K562 (cell line): Measurements from ENCODE around the gene STX11.

Experiments
- ATF3 ChIP-seq, 2 experiments: fragments of 450-650 bp in 1 of 2; sonication (generic) in 1 of 2; formaldehyde crosslinking in 1 of 2; IDR thresholded peaks in 1 of 2; conservative IDR thresholded peaks in 1 of 2; 2 replicates each; pipeline versions ENCODE4 v1.6.1 to v1.8.1; 2016 to 2023; ENCODE audit warnings: mild to moderate bottlenecking in 2 of 2, moderate library complexity in 2 of 2, inconsistent platforms in 1 of 2, missing genetic modification reagents in 1 of 2
- CTCF ChIP-seq, 3 experiments: IDR thresholded peaks in 2 of 3; conservative IDR thresholded peaks in 1 of 3; 2 replicates each; pipeline ENCODE4 v1.5.1; 2011 to 2012; ENCODE audit warnings: low read length in 3 of 3, mild to moderate bottlenecking in 3 of 3, control low read depth in 2 of 3, improper control_type of control experiment in 1 of 3, inconsistent platforms in 1 of 3, low read depth in 1 of 3, mixed read lengths in 1 of 3, moderate library complexity in 1 of 3; ENCODE audit not compliant: insufficient read depth in 2 of 3
- ETV1 ChIP-seq: fragments of 450-650 bp; conservative IDR thresholded peaks from 2 replicates; pipeline ENCODE4 v1.6.1; 2016; ENCODE audit warnings: missing genetic modification characterization, control low read depth, low read depth, missing compliant biosample characterization
- GABPA ChIP-seq: fragments of 200-800 bp; sonication (Bioruptor generic); conservative IDR thresholded peaks from 2 replicates; pipeline ENCODE4 v1.6.1; 2016; ENCODE audit warnings: low read depth, missing genetic modification characterization, missing compliant biosample characterization
- KLF6 ChIP-seq: fragments of 250-450 bp; sonication (Bioruptor Pico); IDR thresholded peaks from 2 replicates; pipeline ENCODE4 v1.4.0; 2020; ENCODE audit warnings: mild to moderate bottlenecking, moderate library complexity, borderline replicate concordance
- MAX ChIP-seq: sonication (generic); formaldehyde crosslinking; IDR thresholded peaks from 2 replicates; pipeline ENCODE4 v1.9.0; 2022; ENCODE audit warnings: mild to moderate bottlenecking, missing genetic modification reagents
- POLR2A ChIP-seq: fragments of 450-650 bp; conservative IDR thresholded peaks from 2 replicates; pipeline ENCODE4 v1.6.1; 2016
- PRDM10 ChIP-seq: fragments of 450-650 bp; IDR thresholded peaks from 2 replicates; pipeline ENCODE4 v1.6.1; 2018; ENCODE audit not compliant: partially characterized antibody
- PTBP1 ChIP-seq: fragments of 200-400 bp; formaldehyde crosslinking; IDR thresholded peaks from 2 replicates; pipeline ENCODE4 v1.6.1; 2017; ENCODE audit warnings: low read depth, low read length
- SAP30 ChIP-seq: fragments of 200-600 bp; sonication (generic); IDR thresholded peaks from 2 replicates; pipeline ENCODE4 v1.6.1; 2012; ENCODE audit warnings: borderline replicate concordance, low read depth, mild to moderate bottlenecking, moderate library complexity, low read length, control low read depth, inconsistent platforms; ENCODE audit not compliant: insufficient read depth, poor library complexity, severe bottlenecking
- SMAD4 ChIP-seq: fragments of 250-450 bp; sonication (Bioruptor Pico); conservative IDR thresholded peaks from 2 replicates; pipeline ENCODE4 v1.8.0; 2021; ENCODE audit warnings: inconsistent platforms, mild to moderate bottlenecking, moderate library complexity
- TAF1 ChIP-seq: IDR thresholded peaks from 2 replicates; pipeline ENCODE4 v1.6.1; 2011; ENCODE audit warnings: mild to moderate bottlenecking, low read length, moderate library complexity; ENCODE audit not compliant: insufficient read depth, control insufficient read depth, severe bottlenecking; ENCODE audit errors: extremely low read depth
- TARDBP ChIP-seq: fragments of 450-650 bp; IDR thresholded peaks from 2 replicates; pipeline ENCODE4 v1.6.1; 2016
- ZBTB11 ChIP-seq, 3 experiments: fragments of 200-800 bp in 1 of 3; fragments of 250-450 bp in 1 of 3; fragments of 450-650 bp in 1 of 3; sonication (Bioruptor Pico) in 1 of 3; sonication (Bioruptor generic) in 1 of 3; formaldehyde crosslinking in 1 of 3; IDR thresholded peaks; 2 replicates each; pipeline versions ENCODE4 v1.6.1 to v1.8.0; 2016 to 2022; ENCODE audit warnings: mild to moderate bottlenecking in 2 of 3, missing genetic modification characterization in 2 of 3, missing compliant biosample characterization in 1 of 3, moderate library complexity in 1 of 3

GRCh38 chr6:144232832-144233230 lies 82.5 kb downstream of the STX11 start:
- TF ChIP-seq PTBP1 (no peak), CTCF (IDR thresholded peaks at IDR 0.05 in 2 of 3, conservative IDR thresholded peaks at IDR 0.05 in 1 of 3; ENCODE audit: insufficient read depth in 2 of 3, low read depth in 1 of 3, low read length in 3 of 3) (no peak), ATF3 (IDR thresholded peaks at IDR 0.05) (no peak), ATF3 (CRISPR knock-in tag; conservative IDR thresholded peaks at IDR 0.05) (no peak), SMAD4 (CRISPR knock-in tag) (no peak), MAX (CRISPR knock-in tag) (no peak), ETV1 (no peak), TAF1 (no peak), POLR2A (no peak), PRDM10 (no peak), GABPA (tag) (no peak), ZBTB11 (CRISPR knock-in tag; IDR thresholded peaks at IDR 0.05) (no peak), SAP30 (no peak), TARDBP (no peak), KLF6 (no peak)
